Measurements from ENCODE around the gene FBLN2.

- TF ChIP-seq JUND (IDR thresholded peaks at IDR 0.05) = no peak
- no peak for TF ChIP-seq CTCF (IDR thresholded peaks at IDR 0.05 in 2 of 3, conservative IDR thresholded peaks at IDR 0.05 in 1 of 3; ENCODE audit: borderline replicate concordance in 1 of 3, insufficient read depth in 1 of 3, low read depth in 2 of 3, low read length in 2 of 3)
- TF ChIP-seq EZH2phosphoT487 (IDR thresholded peaks at IDR 0.05; ENCODE audit: borderline replicate concordance) = no peak
- no peak for TF ChIP-seq POLR2A (IDR thresholded peaks at IDR 0.05; ENCODE audit: borderline replicate concordance, extremely low read depth, insufficient read depth, insufficient read length)
Measured at GRCh38 chr3:13538520-13539291, 10.2 kb upstream of the FBLN2 start.

Data from HCT116 (cell line).